ENCODE data around the gene KIRREL2. TPM values are rescaled to one million over a fixed set of nuclear protein-coding genes. Genes with fewer than 3 reads are reported as not detected.
"Not testable (repeated sequence)": the region's sequence is repeated elsewhere in the genome, so short reads cannot be mapped to it uniquely, and the experiment has no call there.

KIRREL2 gene
- total RNA-seq, 1 experiment from 2014 or later, result 0.43 TPM

- H3K4me3 ChIP-seq, result no peak overlapping the region
Observed at GRCh38 chr19:35882114-35882832, 25.6 kb downstream of the KIRREL2 start.

GRCh38 chr19:35883882-35884281, 27.2 kb downstream of the KIRREL2 start:
- no peak for DNase-seq
- peaks cover 7% of the 10 kb centered on the region for H3K36me3 ChIP-seq
- no peaks in the 10 kb centered on the region for H3K27me3 ChIP-seq
- no peaks in the 10 kb centered on the region for H3K9me3 ChIP-seq
- no peak overlapping the region for H3K4me3 ChIP-seq

More at GRCh38 chr19:35882114-35882832, 25.6 kb downstream of the KIRREL2 start:
- no peak for DNase-seq
- H3K27me3 ChIP-seq, result no peaks in the 10 kb centered on the region
- H3K9me3 ChIP-seq, result no peaks in the 10 kb centered on the region
- H3K36me3 ChIP-seq, result no peaks in the 10 kb centered on the region

GRCh38 chr19:35885225-35885738, 28.6 kb downstream of the KIRREL2 start:
- Histone ChIP-seq H3K36me3 (peaks cover 12% of the 10 kb centered on the region), H3K9me3 (no peaks in the 10 kb centered on the region), H3K4me3 (no peak overlapping the region), H3K27me3 (no peaks in the 10 kb centered on the region)
- no peak for DNase-seq

- H3K36me3 ChIP-seq, result peaks cover 16% of the 10 kb centered on the region
- no peaks in the 10 kb centered on the region for H3K9me3 ChIP-seq
- H3K27me3 ChIP-seq, result no peaks in the 10 kb centered on the region
- no peak for DNase-seq
- no peak overlapping the region for H3K4me3 ChIP-seq
Observed at GRCh38 chr19:35885904-35886303, 29.2 kb downstream of the KIRREL2 start.

GRCh38 chr19:35887197-35887596, 30.5 kb downstream of the KIRREL2 start:
- H3K9me3 ChIP-seq, result no peaks in the 10 kb centered on the region
- H3K4me3 ChIP-seq, result no peak overlapping the region
- H3K27me3 ChIP-seq, result no peaks in the 10 kb centered on the region

GRCh38 chr19:35888398-35888797, 31.7 kb downstream of the KIRREL2 start:
- Histone ChIP-seq H3K4me3 (no peak overlapping the region), H3K36me3 (peaks cover 24% of the 10 kb centered on the region), H3K27me3 (no peaks in the 10 kb centered on the region), H3K9me3 (no peaks in the 10 kb centered on the region)
- no peak for DNase-seq

More at GRCh38 chr19:35887197-35887596, 30.5 kb downstream of the KIRREL2 start:
- peaks cover 20% of the 10 kb centered on the region for H3K36me3 ChIP-seq
- DNase-seq, result no peak

GRCh38 chr19:35889370-35890112, 32.8 kb downstream of the KIRREL2 start:
- Histone ChIP-seq H3K27me3 (no peaks in the 10 kb centered on the region), H3K36me3 (peaks cover 30% of the 10 kb centered on the region), H3K9me3 (no peaks in the 10 kb centered on the region), H3K4me3 (no peak overlapping the region)
- DNase-seq, result no peak

- Histone ChIP-seq H3K9me3 (no peaks in the 10 kb centered on the region), H3K4me3 (no peak overlapping the region), H3K27me3 (no peaks in the 10 kb centered on the region), H3K36me3 (peaks cover 30% of the 10 kb centered on the region)
- DNase-seq, result no peak
Observed at GRCh38 chr19:35890113-35890650, 33.5 kb downstream of the KIRREL2 start.

GRCh38 chr19:35891819-35892218, 35.1 kb downstream of the KIRREL2 start:
- not testable (repeated sequence) for H3K27me3 ChIP-seq, H3K9me3 ChIP-seq, H3K4me3 ChIP-seq, DNase-seq
- peaks cover 33% of the 10 kb centered on the region for H3K36me3 ChIP-seq

GRCh38 chr19:35894342-35894741, 37.6 kb downstream of the KIRREL2 start:
- no peak for DNase-seq
- no peaks in the 10 kb centered on the region for H3K27me3 ChIP-seq
- H3K4me3 ChIP-seq, result no peak overlapping the region
- H3K36me3 ChIP-seq, result peaks cover 33% of the 10 kb centered on the region
- no peaks in the 10 kb centered on the region for H3K9me3 ChIP-seq

GRCh38 chr19:35895911-35896642, 39.4 kb downstream of the KIRREL2 start:
- Histone ChIP-seq H3K36me3 (peaks cover 25% of the 10 kb centered on the region), H3K9me3 (no peaks in the 10 kb centered on the region), H3K27me3 (no peaks in the 10 kb centered on the region), H3K4me3 (no peak overlapping the region)
- DNase-seq, result no peak

- Histone ChIP-seq H3K36me3 (peaks cover 24% of the 10 kb centered on the region), H3K4me3 (no peak overlapping the region), H3K9me3 (no peaks in the 10 kb centered on the region), H3K27me3 (no peaks in the 10 kb centered on the region)
- DNase-seq, result no peak
Observed at GRCh38 chr19:35896643-35897040, 39.9 kb downstream of the KIRREL2 start.

- no peak overlapping the region for H3K4me3 ChIP-seq
- H3K9me3 ChIP-seq, result no peaks in the 10 kb centered on the region
- no peaks in the 10 kb centered on the region for H3K27me3 ChIP-seq
- H3K36me3 ChIP-seq, result peaks cover 23% of the 10 kb centered on the region
- DNase-seq, result no peak
Observed at GRCh38 chr19:35897706-35898451, 41.2 kb downstream of the KIRREL2 start.

- Histone ChIP-seq H3K9me3 (no peaks in the 10 kb centered on the region), H3K4me3 (no peak overlapping the region), H3K36me3 (peaks cover 19% of the 10 kb centered on the region), H3K27me3 (no peaks in the 10 kb centered on the region)
- DNase-seq, result no peak
Observed at GRCh38 chr19:35898499-35898809, 41.7 kb downstream of the KIRREL2 start.

- DNase-seq, result peak; percentile 83
- no peaks in the 10 kb centered on the region for H3K9me3 ChIP-seq
- peak overlapping the region; percentile 71 for H3K4me3 ChIP-seq
- no peaks in the 10 kb centered on the region for H3K27me3 ChIP-seq
- H3K36me3 ChIP-seq, result peaks cover 13% of the 10 kb centered on the region
Observed at GRCh38 chr19:35899547-35900214, 43.0 kb downstream of the KIRREL2 start.
